GDM1 (cell line): ENCODE measurements around the gene SLC9A5.

Experiments used
- DNase-seq: peaks from one replicate; lab custom pipeline; 2025; lab: John Stamatoyannopoulos, UW

SLC9A5 gene, protein sequence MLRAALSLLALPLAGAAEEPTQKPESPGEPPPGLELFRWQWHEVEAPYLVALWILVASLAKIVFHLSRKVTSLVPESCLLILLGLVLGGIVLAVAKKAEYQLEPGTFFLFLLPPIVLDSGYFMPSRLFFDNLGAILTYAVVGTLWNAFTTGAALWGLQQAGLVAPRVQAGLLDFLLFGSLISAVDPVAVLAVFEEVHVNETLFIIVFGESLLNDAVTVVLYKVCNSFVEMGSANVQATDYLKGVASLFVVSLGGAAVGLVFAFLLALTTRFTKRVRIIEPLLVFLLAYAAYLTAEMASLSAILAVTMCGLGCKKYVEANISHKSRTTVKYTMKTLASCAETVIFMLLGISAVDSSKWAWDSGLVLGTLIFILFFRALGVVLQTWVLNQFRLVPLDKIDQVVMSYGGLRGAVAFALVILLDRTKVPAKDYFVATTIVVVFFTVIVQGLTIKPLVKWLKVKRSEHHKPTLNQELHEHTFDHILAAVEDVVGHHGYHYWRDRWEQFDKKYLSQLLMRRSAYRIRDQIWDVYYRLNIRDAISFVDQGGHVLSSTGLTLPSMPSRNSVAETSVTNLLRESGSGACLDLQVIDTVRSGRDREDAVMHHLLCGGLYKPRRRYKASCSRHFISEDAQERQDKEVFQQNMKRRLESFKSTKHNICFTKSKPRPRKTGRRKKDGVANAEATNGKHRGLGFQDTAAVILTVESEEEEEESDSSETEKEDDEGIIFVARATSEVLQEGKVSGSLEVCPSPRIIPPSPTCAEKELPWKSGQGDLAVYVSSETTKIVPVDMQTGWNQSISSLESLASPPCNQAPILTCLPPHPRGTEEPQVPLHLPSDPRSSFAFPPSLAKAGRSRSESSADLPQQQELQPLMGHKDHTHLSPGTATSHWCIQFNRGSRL

DNA sequence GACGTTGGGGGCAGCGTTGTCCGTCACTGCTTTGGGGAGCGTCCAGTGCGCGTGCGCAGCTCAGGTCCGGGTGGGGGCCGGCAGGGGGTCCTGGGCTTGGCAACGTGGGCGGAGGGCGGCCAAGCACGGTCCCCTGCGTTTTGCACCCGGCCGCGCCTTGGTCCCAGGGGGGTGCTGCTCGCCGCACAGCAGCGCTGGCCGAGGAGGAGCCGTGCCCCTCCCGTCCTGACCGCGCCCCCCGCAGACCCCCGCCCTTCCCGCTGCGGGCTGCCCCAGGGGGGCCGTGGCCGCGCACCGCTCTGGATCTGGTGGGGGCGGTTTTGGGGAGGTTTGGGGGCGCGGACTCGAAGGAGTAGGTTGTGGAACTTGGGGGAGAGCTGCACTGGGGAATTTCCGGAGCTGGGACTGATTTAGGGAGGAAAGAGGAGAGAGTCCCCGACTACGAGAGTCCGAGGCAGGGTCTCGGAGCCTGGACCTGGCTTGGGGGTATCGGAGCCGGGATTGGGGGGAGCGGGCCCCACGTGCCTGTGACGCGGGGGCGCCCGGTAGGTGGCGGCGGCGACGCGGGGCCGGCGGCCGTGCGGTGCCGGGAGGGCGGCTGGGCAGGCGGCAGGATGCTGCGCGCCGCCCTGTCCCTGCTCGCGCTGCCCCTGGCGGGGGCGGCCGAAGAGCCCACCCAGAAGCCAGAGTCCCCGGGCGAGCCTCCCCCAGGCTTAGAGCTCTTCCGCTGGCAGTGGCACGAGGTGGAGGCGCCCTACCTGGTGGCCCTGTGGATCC, at the start of gene SLC9A5:
SLC9A5 (plus strand) TSS at position 579 of the 777 bp plus-strand sequence; CDS start at position 615, 36 bp downstream.
- DNase-seq = no peak

DNA sequence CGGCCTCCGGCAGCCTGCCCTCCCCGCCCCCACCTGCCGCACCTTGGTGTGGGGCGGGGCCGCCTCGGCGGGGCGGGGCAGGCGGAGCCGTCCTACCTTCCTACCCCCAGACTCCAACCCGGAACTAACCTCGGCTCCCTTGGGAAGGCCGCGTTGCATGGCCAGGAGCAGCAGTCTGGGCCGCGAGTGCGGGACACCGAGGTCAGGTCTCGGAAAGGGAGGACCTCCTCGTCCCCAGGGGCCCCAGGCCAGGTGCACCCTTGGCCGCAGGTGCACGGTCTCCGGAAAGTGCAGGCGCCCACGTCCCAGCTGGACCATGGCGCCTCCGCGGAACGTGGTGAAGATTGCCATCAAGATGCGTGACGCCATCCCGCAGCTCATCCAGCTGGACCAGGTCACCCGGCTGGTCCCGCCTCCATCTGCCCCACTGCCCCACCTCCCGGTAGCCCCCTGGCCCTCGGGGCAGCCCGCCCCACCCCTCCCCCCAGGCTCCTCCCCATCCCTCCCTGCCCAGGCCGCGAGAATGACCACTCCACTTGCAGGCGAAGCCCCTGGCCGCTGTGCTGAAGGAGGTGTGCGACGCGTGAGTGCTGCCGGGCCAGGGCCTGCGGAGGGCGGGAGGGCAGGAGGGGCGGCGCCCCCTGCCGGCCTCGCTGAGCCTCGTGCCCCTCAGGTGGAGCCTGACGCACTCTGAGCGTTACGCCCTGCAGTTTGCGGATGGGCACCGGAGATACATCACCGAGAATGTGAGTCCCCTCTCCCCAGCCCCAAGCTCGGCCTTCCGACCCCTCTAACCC, 49.6 kb upstream of the SLC9A5 start, which contains the start of gene ELMO3:
ELMO3 (plus strand) TSS at position 121 of the 797 bp plus-strand sequence; CDS start at position 317, 196 bp downstream.
- no peak for DNase-seq

GRCh38 chr16:67199808-67200198, 49.0 kb upstream of the SLC9A5 start:
- no peak for DNase-seq

DNA sequence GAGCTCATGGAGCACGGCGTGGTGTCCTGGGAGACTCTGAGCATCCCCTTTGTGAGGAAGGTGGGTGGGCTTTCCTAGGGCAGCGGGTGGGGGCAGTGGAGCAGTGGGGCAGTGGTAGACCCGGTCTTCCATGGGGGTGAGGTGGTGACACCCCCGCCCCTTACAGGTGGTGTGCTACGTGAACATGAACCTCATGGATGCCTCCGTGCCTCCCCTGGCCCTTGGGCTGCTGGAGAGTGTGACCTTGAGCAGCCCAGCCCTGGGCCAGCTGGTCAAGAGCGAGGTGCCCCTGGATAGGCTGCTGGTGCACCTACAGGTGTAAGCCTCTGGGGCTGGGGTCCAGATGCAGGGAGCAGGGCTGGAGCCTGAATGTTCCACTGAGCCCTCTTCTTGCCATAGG, 48.3 kb upstream of the SLC9A5 start:
- no peak for DNase-seq

GRCh38 chr16:67201411-67202345, 47.1 kb upstream of the SLC9A5 start:
- no peak for DNase-seq

- DNase-seq = no peak
Observed at GRCh38 chr16:67202426-67202825, 46.4 kb upstream of the SLC9A5 start.

GRCh38 chr16:67202956-67203493, 45.8 kb upstream of the SLC9A5 start:
- DNase-seq = no peak

GRCh38 chr16:67204076-67204475, 44.7 kb upstream of the SLC9A5 start:
- DNase-seq = no peak

- DNase-seq = no peak
Observed at GRCh38 chr16:67206129-67206837, 42.5 kb upstream of the SLC9A5 start.

GRCh38 chr16:67206838-67207248, 41.9 kb upstream of the SLC9A5 start:
- no peak for DNase-seq

- DNase-seq = no peak
Observed at GRCh38 chr16:67207249-67208091, 41.3 kb upstream of the SLC9A5 start.

DNA sequence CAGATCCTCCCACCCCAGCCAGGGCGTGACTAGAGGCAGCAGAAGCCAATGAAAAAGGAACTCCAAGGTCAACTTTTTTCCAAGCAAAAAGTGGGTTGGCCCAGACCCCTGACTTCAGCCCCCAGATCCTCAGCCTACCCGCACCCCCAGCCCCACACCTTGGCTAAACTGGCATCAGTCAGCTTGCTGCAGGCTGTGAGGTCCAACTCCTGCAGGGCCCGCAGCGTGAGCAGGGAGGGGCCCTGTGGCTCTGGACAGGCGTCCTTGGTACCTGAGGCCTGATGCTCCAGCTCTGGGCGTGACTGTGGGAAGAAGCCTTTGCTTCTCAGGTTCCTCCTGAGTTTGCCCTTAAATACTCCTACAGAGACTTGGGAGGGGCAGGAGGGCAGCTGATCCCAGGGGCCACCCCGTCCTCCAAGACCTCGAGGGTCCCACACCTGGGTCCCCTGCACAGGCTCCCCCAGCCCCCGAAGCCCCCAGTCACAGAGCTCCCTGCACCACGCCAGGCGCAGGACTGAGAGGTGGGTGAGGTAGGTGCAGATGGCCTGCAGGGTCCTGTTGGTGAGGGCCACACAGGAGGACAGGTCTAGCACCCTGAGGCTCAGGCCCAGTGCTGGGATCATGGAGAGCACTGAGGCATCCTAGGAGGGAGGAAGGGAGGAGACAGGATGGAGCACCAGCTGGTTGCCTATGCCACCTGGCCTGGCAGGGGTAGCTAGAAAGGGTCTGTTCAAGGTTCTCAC, 40.5 kb upstream of the SLC9A5 start:
- DNase-seq = no peak

DNA sequence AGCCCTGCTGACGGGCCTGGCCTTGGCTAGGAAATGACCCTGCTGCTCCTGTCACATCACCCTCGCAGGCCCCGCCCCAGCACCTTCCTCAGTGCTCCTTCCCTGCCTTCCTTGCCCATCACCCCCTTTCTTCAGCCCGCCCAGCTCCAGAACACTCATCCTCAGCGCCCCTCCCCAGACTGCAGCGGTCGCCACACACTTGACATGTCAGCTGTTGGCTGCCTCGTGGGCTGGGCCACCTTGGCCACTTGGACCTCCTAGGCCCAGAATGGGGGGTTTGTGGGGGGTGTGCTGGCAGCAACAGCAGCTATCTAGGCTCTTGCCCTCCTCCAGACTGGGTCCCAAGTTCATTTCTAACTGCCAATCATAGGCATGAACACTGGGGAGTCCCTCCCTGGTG, 39.2 kb upstream of the SLC9A5 start:
- DNase-seq = no peak

- no peak for DNase-seq
Observed at GRCh38 chr16:67210069-67210937, 38.5 kb upstream of the SLC9A5 start.

- no peak for DNase-seq
Observed at GRCh38 chr16:67211674-67212073, 37.1 kb upstream of the SLC9A5 start.

GRCh38 chr16:67212766-67213165, 36.0 kb upstream of the SLC9A5 start:
- no peak for DNase-seq
